NOMO-1 treated with dmso at 0.1 percent for 144 hours (cell line): ENCODE results near the gene TBC1D20.

Source experiments
- DNase-seq: peaks from one replicate; lab custom pipeline; 2025; ENCODE audit not compliant: unreplicated experiment; lab: John Stamatoyannopoulos, UW

The TBC1D20 gene

DNA sequence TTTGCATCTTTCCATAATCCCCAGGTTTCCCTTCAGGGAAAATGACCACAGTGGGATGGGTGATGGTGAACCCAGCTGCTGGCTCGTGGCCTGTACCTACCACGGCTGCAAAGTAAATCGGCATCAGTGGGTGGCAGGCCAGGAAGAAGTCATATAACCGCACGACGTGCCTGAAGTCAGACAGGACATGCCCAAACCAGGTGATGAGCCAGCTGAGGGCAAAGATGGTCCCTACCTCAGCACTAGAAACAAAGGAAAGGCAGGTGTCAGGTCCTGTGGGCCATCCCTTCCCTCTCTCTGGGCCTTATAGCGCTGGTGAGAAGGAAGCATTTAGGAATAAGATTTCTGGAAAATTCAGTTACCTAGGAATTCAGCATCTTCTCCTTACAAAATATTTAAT, 22.2 kb downstream of the TBC1D20 start:
- no peak for DNase-seq

DNA sequence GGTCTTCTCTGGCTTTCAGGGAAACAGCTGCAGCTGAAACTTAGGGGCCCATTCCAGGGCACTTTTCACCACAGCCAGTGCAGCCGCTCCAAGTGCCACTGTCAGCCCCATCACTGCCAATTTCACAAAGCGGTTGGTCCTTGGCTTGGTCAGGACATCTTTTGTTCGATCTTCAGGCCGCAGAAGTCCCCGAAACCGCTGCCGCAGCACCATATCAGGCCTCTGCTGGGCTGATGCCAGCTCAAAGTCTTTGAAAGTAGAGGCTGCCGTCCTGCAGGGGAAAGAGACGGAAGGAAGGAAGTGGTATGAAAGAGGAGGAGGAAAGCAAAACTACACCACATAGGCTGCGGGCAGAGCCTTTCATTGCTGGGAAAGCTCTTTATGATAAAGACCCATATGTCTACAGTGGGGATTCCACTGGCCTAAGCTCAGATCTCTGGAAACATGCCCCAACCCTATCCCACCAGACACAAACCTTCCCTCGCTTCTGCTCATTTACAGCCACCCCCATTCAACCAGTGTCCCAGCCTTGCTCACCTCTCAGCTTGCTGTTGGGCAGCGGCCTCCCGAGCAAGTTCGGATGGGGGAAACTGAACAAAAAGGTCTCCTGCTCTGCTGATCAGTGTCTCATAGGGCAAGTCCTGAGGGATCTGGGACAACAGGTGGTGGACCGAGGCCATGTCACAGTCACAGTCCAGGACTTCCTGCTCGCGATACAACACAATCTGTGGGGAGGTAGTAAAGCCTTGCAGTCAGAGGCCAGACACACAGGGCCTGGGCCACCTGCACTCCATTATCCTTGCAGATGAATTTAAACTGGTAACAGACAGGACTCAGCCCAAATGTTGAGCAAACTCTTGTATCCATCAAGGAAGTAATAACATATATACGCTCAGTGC, 23.5 kb downstream of the TBC1D20 start:
- no peak for DNase-seq

DNA sequence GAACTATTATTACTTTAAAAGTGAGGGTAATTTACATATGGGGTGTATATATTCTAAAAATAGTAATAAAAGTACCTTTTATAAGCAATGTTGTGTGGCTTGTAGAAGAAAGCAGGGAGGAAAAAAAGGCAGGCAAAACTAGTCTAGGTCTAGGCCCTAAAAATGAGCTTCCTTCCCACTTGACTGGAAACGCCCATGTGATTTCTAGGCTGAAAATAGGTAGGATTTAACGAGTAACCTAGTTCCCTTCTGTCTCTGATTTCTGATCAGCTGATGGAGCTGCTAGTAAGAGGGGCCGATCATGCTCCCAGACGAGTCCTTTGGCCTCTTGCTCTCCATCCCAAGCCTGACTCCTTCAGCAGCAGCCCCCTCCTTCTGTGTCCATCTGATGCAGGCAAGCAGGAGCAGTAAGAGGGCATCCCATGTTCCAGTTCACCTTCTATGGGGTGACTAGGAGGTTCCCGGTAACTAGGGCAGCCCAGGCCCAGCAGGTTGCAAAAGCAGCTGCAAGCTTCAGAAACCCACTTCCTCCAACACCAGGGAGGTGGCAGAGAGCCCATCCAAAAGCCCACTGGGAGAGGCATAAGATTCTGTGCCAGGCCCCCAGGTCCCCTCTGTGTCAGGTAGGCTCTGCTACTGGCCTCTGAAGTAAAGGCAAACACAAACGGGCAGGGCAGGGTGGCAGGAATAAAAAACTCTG, 24.4 kb downstream of the TBC1D20 start:
- DNase-seq = no peak

DNA sequence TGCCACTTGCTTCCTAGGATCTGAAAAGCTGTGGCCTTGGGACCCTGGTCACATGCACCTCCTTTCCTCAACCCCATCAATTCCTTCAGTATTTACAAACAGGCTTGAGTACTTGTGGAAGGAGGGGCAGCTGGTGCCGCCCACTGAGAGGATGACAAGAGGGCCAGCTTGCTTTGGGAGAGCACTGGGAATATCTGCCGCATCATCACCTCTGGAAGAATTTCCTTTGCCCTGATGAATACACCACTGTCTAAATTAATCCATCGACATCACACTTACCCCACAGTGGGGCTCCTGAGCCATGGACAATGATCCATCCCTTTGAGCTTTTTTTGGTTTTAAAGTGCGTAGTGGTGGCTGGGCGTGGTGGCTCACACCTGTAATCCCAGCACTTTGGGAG, 25.9 kb downstream of the TBC1D20 start:
- DNase-seq = no peak

DNA sequence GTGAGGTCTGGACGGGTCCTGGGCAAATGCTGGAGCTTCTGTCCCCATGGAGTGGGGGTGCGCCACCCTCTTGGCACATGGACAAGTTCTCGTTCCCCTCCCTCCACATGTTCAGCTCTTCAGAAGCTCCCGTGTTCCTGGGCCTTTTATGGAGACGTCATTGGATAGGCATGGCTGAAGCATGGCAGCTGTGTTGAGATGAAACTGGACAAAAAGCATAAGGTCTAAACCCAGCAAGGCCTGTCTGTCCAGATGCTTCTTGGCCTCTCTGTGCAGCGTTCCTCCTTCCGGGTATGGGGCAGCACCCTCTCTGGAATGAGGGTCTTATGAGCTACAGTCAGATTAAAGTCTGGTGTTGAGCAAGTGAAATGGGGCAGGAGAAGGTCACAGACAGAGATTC, 26.8 kb downstream of the TBC1D20 start:
- DNase-seq = no peak

DNA sequence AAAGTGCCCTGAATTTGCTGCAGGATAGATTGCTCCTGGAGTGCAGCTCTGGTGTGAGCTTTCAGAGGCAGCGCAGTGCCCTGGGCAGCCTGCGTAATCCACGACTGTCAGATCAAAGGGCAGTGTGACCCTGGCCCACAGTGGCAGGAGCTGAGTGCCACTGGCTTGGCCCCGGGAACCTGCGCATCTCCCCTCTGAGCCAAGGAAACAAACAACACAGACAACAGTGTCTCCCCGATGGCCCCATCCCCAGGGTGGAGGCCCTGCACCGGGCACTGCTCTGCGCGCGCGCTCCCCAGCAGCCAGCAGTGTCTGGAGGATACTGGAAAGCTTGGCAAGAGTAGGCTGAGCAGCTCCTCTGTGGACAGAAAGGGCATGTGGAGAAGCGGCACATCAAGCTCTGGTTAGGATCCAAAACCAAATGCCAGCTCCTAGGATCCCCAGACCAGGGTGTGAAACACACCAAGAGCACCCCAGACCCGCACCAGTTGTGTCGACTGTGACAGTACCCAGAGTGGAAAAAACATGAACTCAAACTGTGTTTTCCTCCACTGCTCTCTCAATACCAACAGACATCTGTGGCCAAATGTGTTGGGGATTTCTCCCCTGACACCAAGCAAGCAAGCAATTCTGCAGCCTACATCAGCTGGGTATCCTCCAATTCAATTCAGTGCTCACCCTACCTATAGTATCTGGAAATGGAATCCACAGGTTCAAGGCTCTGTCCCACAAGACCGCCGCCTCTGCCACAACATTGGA, 27.5 kb downstream of the TBC1D20 start:
- no peak for DNase-seq

DNA sequence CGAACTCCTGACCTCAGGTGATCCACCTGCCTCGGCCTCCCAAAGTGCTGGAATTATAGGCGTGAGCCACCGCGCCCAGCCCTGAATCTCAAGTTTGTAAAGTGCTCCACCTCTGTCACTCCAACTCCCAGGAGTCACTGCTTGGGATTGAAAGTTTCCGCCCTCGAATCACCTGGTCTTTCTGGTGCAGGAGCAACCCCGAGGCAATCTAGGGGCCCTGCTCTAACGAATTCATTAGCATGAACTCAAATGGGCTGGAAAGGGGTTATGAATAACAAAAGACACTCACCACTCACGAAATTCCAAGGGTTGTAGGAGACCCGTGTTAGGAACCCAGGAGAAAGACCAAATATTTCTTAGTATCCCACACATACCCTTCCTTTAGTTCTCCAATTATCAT, 28.1 kb downstream of the TBC1D20 start:
- no peak for DNase-seq

DNA sequence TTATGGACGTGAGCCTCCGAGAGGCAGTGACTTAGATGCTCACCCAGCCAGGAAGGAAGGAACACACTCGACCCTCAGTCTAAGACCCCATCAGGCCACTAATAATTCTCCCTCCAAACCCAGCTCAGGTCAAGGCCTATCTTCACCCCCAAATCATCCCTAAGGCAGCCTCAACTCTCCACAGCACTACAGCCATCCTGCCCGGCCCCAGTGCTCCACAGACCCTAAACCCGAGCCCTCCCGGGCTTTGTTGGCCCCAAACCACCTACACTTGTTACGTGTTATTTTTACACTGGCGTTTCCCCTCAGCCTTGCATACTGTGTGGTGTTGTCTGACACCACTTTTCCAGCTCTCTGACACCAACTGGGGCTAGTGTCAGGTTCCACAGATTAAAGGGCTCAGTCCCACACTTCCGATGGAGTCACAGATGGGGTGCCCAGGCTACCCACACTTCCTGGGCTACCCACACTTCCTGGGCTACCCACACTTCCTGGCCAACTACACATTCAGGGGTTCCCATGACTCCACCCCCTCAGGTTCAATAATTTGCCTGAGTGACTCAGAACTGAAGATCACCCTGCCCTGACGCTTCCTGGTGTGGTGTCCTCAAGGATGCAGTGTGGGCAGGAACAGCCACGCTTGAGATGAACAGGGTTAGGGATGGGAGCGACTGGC, 28.9 kb downstream of the TBC1D20 start:
- DNase-seq = no peak

DNA sequence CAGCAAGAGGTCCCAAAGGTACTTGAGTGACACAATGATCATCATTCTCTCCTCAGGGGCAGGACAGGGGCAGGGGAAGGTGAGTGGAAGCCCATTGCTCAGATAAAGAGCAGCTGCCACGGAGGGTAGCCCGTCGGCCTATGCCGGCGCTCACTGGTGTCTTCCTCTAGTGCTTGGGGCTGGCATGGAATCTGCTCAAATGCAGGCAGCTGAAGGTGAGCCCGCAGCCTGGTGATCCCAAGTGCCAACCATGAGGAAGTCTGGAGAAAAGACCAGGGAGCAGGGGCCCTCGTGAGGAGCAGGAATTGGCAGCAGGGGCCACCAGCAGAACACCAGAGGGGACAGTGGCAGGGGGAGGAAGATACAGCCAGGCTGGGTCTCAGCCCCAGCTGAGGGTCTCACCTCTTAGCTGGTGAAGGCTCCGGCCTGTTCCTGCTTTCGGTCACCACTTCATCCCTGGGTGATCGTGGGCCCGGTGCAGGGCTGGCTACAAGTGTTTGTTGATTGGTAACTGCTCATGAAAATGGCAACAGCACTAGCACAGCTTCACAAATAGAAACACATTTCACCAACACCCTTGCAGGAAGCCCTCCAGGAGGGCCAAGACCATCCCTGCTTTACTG, 29.5 kb downstream of the TBC1D20 start:
- DNase-seq = no peak

DNA sequence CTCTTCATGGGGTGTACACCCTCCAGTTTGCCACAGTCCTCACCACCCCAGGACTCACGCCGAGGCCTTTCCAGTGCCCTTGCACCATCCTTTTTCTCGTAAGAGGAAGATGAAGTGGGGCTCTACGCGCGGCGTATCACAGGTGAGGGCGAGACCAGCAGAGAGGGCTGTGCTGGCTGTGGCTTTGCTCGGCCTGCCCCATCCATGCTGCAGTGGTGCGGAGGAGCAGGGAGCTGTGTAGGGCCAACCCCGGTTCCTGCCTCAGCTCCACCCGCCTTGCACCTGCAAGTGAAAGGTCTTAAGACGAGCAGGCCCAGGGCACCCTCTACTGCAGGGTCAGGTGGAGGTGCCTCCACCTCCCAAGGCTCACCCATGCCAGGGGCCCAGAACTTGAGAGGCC, 30.1 kb downstream of the TBC1D20 start:
- DNase-seq = no peak

DNA sequence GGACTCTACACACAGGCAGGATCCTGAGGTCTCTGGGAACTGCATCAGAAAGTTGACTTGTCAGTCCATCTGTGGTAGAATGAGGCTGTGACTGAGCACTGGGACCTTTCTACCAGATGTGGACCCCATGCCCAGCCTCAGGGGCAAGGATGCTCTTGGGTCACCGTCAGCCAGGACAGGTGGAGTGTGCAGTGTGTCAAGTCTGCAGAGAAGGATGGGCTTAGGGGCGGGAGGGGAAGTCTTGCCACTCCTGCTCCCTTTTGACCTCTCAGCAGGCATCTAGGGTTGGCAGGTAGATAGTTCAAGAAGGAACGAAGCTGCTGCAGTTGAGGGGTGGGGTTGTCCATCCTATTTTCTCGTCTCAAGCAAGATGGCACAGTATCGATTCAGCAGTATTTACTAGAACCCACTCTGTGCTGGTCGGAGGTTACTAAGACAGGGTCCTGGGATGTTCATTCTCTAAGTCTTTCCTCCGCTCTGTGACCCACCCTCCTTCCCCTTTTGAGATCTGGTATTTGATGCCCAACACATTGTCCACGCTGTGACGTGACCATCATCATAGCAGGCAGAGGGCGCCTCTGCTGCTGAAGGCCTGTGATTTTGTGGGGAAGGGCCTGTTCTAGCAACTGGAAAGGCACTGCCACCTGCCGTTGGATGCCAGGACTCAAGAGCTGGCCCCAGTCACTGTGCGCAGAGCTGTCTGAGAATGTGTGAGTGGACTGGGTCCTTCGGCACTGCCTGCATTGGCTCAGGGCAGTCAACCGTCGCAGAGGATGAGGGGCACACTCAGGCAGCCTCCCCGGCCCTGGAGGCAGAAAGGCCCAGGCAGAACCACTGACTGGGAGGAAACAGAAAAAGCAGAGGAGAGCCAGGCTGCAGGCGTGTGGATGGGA, 31.1 kb downstream of the TBC1D20 start:
- DNase-seq = peak; percentile 49

DNA sequence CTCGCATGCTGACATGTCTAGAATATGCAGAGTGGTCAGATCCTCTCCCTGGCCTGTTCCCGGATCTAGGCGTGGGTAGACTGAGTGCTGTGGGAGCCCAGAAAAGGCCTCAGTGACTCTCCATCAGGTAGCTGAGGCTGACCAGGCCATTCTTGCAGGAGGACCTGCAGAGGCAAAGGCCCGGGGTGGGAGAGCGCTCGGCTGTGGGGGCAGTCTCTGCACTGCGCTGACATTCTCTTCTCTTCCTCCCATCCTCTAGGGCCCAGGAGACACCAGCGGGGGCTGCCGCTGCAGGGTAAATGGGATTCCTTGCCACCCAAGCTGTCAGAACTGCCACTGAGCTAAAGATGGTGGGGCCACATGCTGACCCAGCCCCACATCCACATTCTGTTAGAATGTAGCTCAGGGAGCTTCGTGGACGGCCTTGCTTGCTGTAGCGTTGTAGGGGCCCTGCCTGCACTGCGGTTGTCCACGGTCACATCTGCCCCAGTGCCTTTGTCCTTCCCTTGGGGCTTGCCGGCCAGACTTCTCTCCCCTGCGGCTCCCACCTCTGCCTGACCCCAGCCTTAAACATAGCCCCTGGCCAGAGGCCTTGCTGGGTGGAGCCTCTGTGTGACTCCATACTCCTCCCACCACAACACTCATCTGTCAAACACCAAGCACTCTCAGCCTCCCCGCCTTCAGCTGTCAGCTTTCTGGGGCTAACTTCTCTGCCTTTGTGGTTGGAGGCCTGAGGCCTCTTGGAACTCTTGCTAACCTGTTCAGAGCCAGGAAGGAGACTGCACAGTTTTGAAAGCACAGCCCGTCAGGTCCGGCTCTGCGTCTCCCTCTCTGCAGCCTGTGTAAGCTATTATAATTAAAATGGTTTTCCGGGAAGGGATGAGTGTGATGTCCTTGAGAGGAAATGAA, 32.0 kb downstream of the TBC1D20 start:
- no peak for DNase-seq

DNA sequence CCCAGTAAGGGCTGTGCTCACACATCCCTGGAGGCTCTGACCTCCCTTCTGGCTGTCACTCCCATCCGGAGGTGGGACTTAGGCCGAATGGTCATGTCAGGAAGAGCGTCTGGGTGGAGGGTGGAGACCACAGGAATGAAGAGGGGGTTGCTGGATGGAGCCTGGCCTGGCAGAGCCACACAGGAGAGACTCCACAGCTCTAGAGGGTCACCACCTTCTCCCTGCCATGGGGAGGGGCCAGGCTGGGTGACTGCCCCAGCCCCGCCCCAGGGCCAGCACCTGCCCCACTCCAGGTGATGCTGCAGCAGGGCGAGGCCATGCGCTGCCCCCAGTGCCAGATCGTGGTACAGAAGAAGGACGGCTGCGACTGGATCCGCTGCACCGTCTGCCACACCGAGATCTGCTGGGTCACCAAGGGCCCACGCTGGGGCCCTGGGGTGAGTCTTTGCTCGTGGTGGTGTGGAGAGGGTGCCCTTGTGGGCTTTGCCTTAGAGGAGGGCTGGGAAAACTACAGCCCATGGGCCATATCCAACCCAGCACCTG, 33.6 kb downstream of the TBC1D20 start:
- no peak for DNase-seq

DNA sequence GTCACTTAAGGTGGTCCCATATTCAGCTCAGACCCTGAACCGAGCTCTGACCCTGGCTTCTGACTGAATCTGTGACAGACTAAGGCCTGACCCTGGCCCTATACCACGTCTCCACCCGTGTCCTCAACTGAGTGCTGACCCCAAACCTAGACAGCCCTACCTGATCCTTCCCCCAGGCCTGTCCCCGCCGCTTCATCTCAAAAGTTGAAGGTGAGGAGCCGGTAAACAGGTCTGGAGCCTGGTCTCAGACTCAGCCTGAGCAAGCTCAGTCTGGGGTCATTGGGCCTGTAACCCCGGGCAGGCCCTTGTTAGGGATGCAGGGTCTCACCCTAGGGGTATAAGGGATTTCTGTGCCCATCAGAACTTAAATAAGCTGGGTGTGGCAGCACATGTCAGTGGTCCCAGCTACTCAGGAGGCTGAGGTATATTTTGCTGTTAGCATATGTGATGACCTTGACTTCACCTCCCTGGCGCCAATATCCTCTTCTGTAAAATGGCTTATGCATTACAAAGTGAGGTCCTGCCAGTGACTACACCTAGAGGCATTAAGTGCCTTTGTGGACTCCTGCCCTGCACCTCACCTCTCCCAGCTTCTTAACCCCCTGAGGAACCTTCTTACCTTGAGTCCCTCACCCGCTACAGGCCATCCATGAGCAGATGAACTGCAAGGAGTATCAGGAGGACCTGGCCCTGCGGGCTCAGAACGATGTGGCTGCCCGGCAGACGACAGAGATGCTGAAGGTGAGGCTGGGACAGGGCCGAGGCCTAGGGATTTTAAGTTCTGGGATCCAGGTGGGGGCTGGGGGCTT, 34.3 kb downstream of the TBC1D20 start:
- DNase-seq = no peak

DNA sequence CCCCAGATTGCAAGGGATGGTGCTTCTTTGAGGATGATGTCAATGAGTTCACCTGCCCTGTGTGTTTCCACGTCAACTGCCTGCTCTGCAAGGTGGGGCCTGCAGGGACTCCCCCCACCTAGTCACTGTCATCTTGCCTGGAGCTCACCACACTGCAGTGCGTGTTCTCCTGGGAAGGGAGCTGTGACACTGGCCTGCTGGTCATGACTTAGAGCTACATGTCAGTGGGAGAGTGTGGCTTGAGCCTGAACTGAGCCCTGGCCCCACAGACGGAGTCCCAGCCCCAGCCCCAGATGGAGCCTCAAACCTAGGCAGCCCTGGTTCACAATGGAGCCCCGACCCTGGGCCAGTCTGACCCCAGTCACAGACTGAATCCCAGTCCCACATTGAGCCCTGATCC, 34.9 kb downstream of the TBC1D20 start:
- DNase-seq = no peak

DNA sequence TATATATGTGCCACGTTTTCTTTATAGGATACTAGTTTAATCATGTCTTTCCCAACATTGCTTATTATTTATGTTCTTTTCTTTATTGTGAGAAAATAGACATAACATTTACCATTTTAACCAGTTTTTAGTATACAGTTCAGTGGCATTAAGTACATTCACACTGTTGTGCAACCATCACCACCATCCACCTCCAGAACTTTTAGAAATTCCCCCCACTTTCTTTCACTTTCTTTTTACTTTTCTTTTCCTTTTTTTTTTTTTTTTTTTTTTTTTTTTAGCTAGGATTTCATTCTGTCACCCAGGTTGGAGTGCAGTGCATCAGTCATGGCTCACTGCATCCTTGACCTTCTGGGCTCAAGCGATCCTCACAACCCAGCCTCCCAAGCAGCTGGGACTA, 35.8 kb downstream of the TBC1D20 start:
- no peak for DNase-seq

DNA sequence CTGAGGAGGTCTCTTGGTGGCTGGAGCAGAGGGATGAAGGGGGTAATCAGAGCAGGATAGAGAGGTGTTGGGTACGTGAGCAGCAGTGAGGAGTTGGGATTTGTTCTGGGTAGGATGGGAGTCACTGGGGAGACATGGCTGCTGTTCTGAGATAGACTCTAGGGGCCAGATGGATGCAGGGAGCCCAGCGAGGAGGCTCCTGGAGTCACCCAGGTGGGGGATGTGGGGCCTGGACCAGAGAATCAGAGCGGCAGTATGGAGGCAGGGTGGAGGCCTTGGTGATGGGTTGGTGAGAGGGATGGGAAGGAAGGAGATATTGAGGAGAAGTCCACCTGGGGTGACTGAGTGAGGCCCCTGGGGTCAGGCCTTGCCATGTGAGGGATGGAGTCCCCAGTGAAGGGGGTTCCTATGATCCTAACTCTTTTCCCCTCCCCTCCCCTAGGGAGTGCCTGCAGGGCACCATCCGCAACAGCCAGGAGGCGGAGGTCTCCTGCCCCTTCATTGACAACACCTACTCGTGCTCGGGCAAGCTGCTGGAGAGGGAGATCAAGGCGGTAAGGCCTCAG, 40.6 kb downstream of the TBC1D20 start:
- DNase-seq = no peak
